HCT116 (cell line): ENCODE results near the gene HPN. TPM values are rescaled to one million over a fixed set of nuclear protein-coding genes. Genes with fewer than 3 reads are reported as not detected.

Source experiments
- ATAC-seq: fragments of 200-7000 bp; cut with Tn5 transposase; 2 replicates; pipeline ENCODE4 v1.9.1; 2020; ENCODE audit warnings: mild to moderate bottlenecking, moderate library complexity
- BruUV-seq: library from RNA; stranded (reverse); fragments of 400-500 nt; replicated peaks from 2 replicates; lab custom pipeline; 2021; lab: Mats Ljungman, UMichigan
- CTCF ChIA-PET: fragments of 300-600 bp; sonication (Branson Sonifier 250); formaldehyde crosslinking; loops from one replicate; lab custom pipeline; 2021; ENCODE audit warnings: antibody characterized with exemption; lab: Charles Lee
- POLR2A ChIA-PET: fragments of 300-600, 350-600 bp; sonication (Branson Sonifier 250); formaldehyde crosslinking; loops from one replicate; lab custom pipeline; 2021; ENCODE audit warnings: antibody characterized with exemption; lab: Charles Lee
- RAD21 ChIA-PET, 2 experiments: fragments of 300-600 bp; sonication (Branson Sonifier 250); formaldehyde crosslinking; loops; one replicate each; lab custom pipeline; 2023; ENCODE audit warnings: low total read pairs in 2 of 2; ENCODE audit not compliant: uncharacterized antibody in 2 of 2, unreplicated experiment in 2 of 2, low non-redundant PET in 1 of 2; lab: Charles Lee
- DNase-seq: peaks from one replicate; pipeline ENCODE4 v3.0.0-alpha.2; 2010; ENCODE audit warnings: low read depth, low spot score
- H2AFZ ChIP-seq: fragments of 200-600 bp; shearing (Covaris generic), sonication (generic); 2 replicates; pipeline ENCODE4 v1.6.1; 2017; ENCODE audit warnings: low read depth, mixed run types, mixed read lengths, antibody characterized with exemption, low read length; ENCODE audit not compliant: poor library complexity, severe bottlenecking
- H3K27ac ChIP-seq: 2 replicates; pipeline ENCODE4 v1.5.1; 2012; ENCODE audit warnings: low read depth, low read length
- H3K27me3 ChIP-seq: fragments of 200-600 bp; sonication (generic); 2 replicates; pipeline ENCODE4 v1.6.1; 2016; ENCODE audit warnings: mixed run types, low read length, mixed read lengths; ENCODE audit not compliant: insufficient read depth
- H3K36me3 ChIP-seq, 2 experiments: fragments of 200-500 bp in 1 of 2; fragments of 200-600 bp in 1 of 2; sonication (Bioruptor generic) in 1 of 2; sonication (generic) in 1 of 2; 2 replicates each; pipeline versions ENCODE4 v1.5.1 to v1.6.1; 2014 to 2016; ENCODE audit warnings: low read length in 2 of 2, inconsistent platforms in 1 of 2, mixed read lengths in 1 of 2, mixed run types in 1 of 2; ENCODE audit not compliant: insufficient read depth in 2 of 2, control insufficient read depth in 1 of 2
- H3K4me1 ChIP-seq, 2 experiments: fragments of 200-600 bp in 1 of 2; sonication (generic) in 1 of 2; 2 replicates each; pipeline versions ENCODE4 v1.5.1 to v1.6.1; 2012 to 2017; ENCODE audit warnings: low read length in 2 of 2, inconsistent platforms in 1 of 2, mild to moderate bottlenecking in 1 of 2, mixed read lengths in 1 of 2, mixed run types in 1 of 2, moderate library complexity in 1 of 2; ENCODE audit not compliant: insufficient read depth in 2 of 2, control insufficient read depth in 1 of 2
- H3K4me2 ChIP-seq: fragments of 200-600 bp; sonication (generic); 2 replicates; pipeline ENCODE4 v1.6.1; 2017; ENCODE audit warnings: mixed run types, low read length, mixed read lengths
- H3K4me3 ChIP-seq, 2 experiments: fragments of 200-600 bp in 1 of 2; sonication (generic) in 1 of 2; replicated peaks in 1 of 2; 2 replicates each; pipeline ENCODE4 v1.5.1; 2011 to 2016; ENCODE audit warnings: low read length in 2 of 2, control low read depth in 1 of 2, low read depth in 1 of 2, mild to moderate bottlenecking in 1 of 2, mixed read lengths in 1 of 2, mixed run types in 1 of 2
- H3K79me2 ChIP-seq: fragments of 200-600 bp; sonication (generic); 2 replicates; pipeline ENCODE4 v1.6.1; 2017; ENCODE audit warnings: mild to moderate bottlenecking, mixed run types, low read length, moderate library complexity, mixed read lengths; ENCODE audit not compliant: insufficient read depth
- H3K9ac ChIP-seq: fragments of 200-600 bp; sonication (generic); 2 replicates; pipeline ENCODE4 v1.6.1; 2016; ENCODE audit warnings: low read length, mixed read lengths
- H3K9me2 ChIP-seq: fragments of 200-600 bp; sonication (generic), shearing (Covaris generic); 2 replicates; pipeline ENCODE4 v1.6.1; 2017; ENCODE audit warnings: mixed run types, mild to moderate bottlenecking, moderate library complexity; ENCODE audit not compliant: insufficient read depth
- H3K9me3 ChIP-seq, 2 experiments: fragments of 200-500 bp in 1 of 2; fragments of 200-600 bp in 1 of 2; sonication (Bioruptor generic) in 1 of 2; sonication (generic) in 1 of 2; 2 replicates each; pipeline ENCODE4 v1.6.1; 2014 to 2017; ENCODE audit warnings: low read length in 2 of 2, mixed read lengths in 2 of 2, inconsistent platforms in 1 of 2, low read depth in 1 of 2, mild to moderate bottlenecking in 1 of 2, mixed run types in 1 of 2, moderate library complexity in 1 of 2; ENCODE audit not compliant: control insufficient read depth in 1 of 2, insufficient read depth in 1 of 2
- H4K20me1 ChIP-seq: fragments of 200-600 bp; sonication (generic), shearing (Covaris generic); 2 replicates; pipeline ENCODE4 v1.6.1; 2017; ENCODE audit warnings: mixed run types, mild to moderate bottlenecking, moderate library complexity; ENCODE audit not compliant: insufficient read depth
- CBX3 ChIP-seq: IDR thresholded peaks from 2 replicates; pipeline ENCODE4 v1.6.1; 2012; ENCODE audit warnings: low read depth
- CEBPB ChIP-seq: IDR thresholded peaks from 2 replicates; pipeline ENCODE4 v1.6.1; 2012; ENCODE audit warnings: low read depth
- EGR1 ChIP-seq: IDR thresholded peaks from 2 replicates; pipeline ENCODE4 v1.6.1; 2012; ENCODE audit warnings: low read depth
- ELF1 ChIP-seq: IDR thresholded peaks from 2 replicates; pipeline ENCODE4 v1.6.1; 2012; ENCODE audit warnings: low read depth, borderline replicate concordance
- FOSL1 ChIP-seq: IDR thresholded peaks from 2 replicates; pipeline ENCODE4 v1.6.1; 2012; ENCODE audit warnings: low read depth
- JUND ChIP-seq: IDR thresholded peaks from 2 replicates; pipeline ENCODE4 v1.6.1; 2012
- POLR2A ChIP-seq: IDR thresholded peaks from 2 replicates; pipeline ENCODE4 v1.7.0; 2011; ENCODE audit warnings: borderline replicate concordance; ENCODE audit not compliant: insufficient read depth, insufficient read length; ENCODE audit errors: extremely low read depth
- POLR2AphosphoS5 ChIP-seq: IDR thresholded peaks from 2 replicates; pipeline ENCODE4 v1.6.1; 2011; ENCODE audit warnings: mild to moderate bottlenecking, low read depth, low read length, moderate library complexity
- SIN3A ChIP-seq: IDR thresholded peaks from 2 replicates; pipeline ENCODE4 v1.6.1; 2012; ENCODE audit warnings: low read depth
- SP1 ChIP-seq: IDR thresholded peaks from 2 replicates; pipeline ENCODE4 v1.6.1; 2012; ENCODE audit warnings: low read depth
- TCF7L2 ChIP-seq: IDR thresholded peaks from 2 replicates; pipeline ENCODE4 v1.7.0; 2011; ENCODE audit warnings: borderline replicate concordance, inconsistent platforms; ENCODE audit not compliant: insufficient read depth, insufficient read length; ENCODE audit errors: extremely low read depth
- YY1 ChIP-seq: IDR thresholded peaks from 2 replicates; pipeline ENCODE4 v1.6.1; 2011; ENCODE audit warnings: low read length, low read depth, moderate library complexity, mild to moderate bottlenecking; ENCODE audit not compliant: insufficient replicate concordance; ENCODE audit errors: extremely low read depth
- ZFX ChIP-seq: fragments of 450-650 bp; IDR thresholded peaks from 2 replicates; pipeline ENCODE4 v1.6.1; 2017
- ZNF274 ChIP-seq: fragments of 200-500 bp; sonication (Bioruptor generic); IDR thresholded peaks from 2 replicates; pipeline ENCODE4 v1.6.1; 2014; ENCODE audit warnings: mild to moderate bottlenecking, low read depth, low read length, inconsistent platforms
- intact Hi-C: fragments of 100-400 bp; cut with micrococcal nuclease; formaldehyde crosslinking; loops from 2 replicates; pipeline ENCODE4 v1.10.0; 2022
- total RNA-seq: library from RNA; stranded (reverse); gene quantifications from one replicate; pipeline ENCODE4 v1.2.1, GENCODE V29; 2021; ENCODE audit not compliant: unreplicated experiment
- TF ChIP-seq, protein P1 (sequence below): IDR thresholded peaks from 2 replicates; pipeline ENCODE4 v1.6.1; 2012
- TF ChIP-seq, protein P2 (sequence below): IDR thresholded peaks from 2 replicates; pipeline ENCODE4 v1.6.1; 2011; ENCODE audit warnings: mild to moderate bottlenecking, low read length, moderate library complexity; ENCODE audit not compliant: insufficient replicate concordance; ENCODE audit errors: extremely low read depth

Gene HPN
- total RNA-seq, 1 experiment from 2014 or later, result 0.32 TPM

DNA sequence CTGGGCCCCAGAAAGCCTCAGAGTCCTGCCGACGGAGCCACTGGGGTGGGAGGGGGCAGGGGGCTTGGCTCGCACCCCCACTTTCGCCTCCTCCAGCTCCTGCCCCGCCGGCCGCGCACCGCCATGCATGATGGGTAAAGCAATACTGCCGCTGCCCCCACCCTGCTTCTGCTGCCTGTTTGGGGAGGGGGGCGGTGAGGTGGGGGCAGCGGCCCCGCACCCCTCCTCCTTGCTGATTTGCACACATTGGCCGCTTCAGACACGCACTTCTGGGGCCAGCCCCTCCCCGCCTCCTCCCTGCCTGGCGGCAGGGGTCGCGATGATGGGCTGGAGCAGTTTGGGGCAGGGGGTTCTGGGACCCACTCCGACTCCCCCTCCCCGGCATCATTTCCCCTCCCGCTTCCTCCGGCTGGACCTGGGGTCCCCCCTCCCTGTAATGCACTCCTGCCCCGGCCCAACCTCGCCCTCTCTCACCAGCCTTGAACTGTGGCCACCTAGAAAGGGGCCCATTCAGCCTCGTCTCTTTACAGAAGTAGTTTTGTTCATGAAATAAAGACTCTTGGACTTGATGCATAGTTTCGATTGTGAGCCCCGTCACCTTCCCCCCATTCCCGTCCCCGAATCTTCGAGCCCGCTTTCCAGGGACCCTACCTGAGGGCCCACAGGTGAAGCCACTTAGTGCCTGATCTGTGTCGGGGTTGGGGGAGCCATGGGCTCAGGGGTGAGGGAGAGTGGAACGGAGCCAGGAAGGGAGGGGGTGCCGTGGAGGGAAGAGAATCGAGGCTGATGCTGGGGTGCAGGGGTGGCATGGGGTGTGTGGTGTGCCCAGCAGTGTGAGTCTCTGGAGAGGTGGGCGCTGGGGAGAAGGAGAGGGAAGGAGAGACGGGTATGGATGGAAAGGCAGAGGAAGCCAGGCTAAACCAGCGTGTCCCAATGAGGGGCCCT lies 1.4 kb upstream of the HPN start (continued):
- TF ChIP-seq YY1 (no peak), JUND (no peak), EGR1 (no peak)

DNA sequence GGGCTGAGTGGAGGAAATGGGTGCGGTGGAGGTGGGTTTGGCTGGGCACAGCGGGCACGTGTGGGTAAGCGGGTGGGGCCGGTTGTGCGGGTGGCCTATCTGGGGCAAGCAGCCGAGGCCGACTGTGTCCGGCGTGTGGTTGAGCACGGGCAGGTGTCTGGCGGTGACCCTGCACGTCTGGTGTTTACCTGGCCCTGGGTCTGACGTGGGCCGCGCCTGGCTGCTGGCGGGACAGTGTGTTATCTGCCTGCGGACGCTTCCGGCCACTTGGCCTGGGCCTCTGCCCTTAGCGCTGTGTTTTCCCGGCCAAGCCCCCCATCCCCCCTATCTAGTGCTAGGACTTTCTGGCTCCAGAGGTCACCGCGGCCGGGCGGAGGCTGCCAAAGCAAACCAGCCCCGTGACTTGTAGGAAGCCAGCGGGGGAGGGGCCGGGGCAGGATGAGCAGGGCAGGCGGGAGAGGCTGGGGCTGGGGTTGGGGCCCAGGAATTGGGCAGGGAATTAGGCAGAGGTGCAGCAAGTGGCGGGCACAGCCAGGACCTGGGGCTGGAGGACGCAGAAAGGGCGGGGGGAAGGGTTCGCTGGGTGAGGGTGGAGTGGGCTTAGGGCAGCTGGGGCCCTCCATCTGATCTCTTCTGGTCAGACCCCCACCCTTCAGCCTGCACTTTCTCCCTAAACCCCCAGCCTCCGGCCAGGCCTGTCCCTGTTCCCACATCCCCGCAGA lies 534 bp upstream of the HPN start:
- no peaks in the 10 kb centered on the region for H3K36me3 ChIP-seq
- BruUV-seq, result no TSS peak
- H3K4me1 ChIP-seq, result no peaks in the 10 kb centered on the region
- H3K9me2 ChIP-seq, result no peaks in the 10 kb centered on the region
- ChIA-PET RAD21 (no interaction called here), CTCF (no interaction called here), POLR2A (no interaction called here)
- H4K20me1 ChIP-seq, result no peaks in the 10 kb centered on the region
- no peak for ATAC-seq
- no peak overlapping the region for H3K4me2 ChIP-seq
- no peaks in the 10 kb centered on the region for H3K9me3 ChIP-seq
- H3K79me2 ChIP-seq, result no peaks in the 10 kb centered on the region
- no peak overlapping the region for H3K9ac ChIP-seq
- H3K27ac ChIP-seq, result no peak overlapping the region
- no peak overlapping the region for H3K4me3 ChIP-seq
- DNase-seq, result no peak
- H2AFZ ChIP-seq, result no peak overlapping the region
- intact Hi-C loops, result no loop called here
- no peaks in the 10 kb centered on the region for H3K27me3 ChIP-seq
- no peak for TF ChIP-seq TCF7L2
- no peak for TF ChIP-seq FOSL1
- TF ChIP-seq, protein P1, sequence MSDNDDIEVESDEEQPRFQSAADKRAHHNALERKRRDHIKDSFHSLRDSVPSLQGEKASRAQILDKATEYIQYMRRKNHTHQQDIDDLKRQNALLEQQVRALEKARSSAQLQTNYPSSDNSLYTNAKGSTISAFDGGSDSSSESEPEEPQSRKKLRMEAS, result no peak
- no peak for TF ChIP-seq ZNF274
- TF ChIP-seq ZFX, result no peak
- no peak for TF ChIP-seq ELF1
- TF ChIP-seq SP1, result no peak
- TF ChIP-seq, protein P2, sequence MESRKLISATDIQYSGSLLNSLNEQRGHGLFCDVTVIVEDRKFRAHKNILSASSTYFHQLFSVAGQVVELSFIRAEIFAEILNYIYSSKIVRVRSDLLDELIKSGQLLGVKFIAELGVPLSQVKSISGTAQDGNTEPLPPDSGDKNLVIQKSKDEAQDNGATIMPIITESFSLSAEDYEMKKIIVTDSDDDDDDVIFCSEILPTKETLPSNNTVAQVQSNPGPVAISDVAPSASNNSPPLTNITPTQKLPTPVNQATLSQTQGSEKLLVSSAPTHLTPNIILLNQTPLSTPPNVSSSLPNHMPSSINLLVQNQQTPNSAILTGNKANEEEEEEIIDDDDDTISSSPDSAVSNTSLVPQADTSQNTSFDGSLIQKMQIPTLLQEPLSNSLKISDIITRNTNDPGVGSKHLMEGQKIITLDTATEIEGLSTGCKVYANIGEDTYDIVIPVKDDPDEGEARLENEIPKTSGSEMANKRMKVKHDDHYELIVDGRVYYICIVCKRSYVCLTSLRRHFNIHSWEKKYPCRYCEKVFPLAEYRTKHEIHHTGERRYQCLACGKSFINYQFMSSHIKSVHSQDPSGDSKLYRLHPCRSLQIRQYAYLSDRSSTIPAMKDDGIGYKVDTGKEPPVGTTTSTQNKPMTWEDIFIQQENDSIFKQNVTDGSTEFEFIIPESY, result no peak
- TF ChIP-seq CBX3, result no peak
- TF ChIP-seq SIN3A, result no peak
- TF ChIP-seq POLR2A, result no peak
- no peak for TF ChIP-seq CEBPB
- no peak for TF ChIP-seq POLR2AphosphoS5
- TF ChIP-seq EGR1, result no peak
